NCI-H748 treated with DMSO at 0.1 percent for 48 hours (cell line): ENCODE data around the gene TRAPPC12.
"Not testable (repeated sequence)": the region's sequence is repeated elsewhere in the genome, so short reads cannot be mapped to it uniquely, and the experiment has no call there.

Experiments used
- DNase-seq: peaks from one replicate; lab custom pipeline; 2025; lab: John Stamatoyannopoulos, UW

TRAPPC12 gene

DNA sequence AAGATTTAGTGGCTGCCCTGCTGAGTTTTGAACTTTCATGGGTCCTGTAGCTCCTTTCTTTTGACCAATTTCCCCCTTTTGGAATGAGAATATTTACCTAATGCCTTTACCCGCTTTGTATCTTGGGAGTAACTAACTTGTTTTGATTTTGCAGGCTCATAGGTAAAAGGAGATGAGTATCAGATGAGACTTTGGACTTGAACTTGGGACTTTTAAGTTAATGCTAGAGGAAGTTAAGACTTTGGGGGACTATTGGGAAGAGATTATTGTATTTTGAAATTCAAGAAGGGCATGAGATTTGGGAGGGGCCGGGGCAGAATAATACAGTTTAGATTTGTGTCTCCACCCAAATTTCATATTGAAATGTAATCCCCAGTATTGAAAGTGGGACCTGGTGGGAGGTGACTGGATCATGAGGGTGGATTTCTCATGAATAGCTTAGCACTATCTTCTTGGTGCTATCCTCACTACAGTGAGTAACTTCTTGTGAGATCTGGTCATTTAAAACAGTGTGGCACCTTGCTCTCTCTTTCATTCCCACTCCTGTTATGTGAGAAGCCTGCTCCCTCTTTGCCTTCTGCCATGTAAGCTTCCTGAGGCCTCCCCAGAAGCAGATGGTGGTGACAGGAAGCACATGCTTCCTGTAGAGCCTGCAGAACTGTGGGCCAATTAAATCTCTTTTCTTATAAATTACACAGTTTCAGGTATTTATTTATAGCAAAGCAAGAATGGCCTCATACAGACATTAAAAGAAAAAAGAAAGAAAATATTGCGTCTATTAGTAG, 133.7 kb downstream of the TRAPPC12 start:
- DNase-seq = no peak

DNA sequence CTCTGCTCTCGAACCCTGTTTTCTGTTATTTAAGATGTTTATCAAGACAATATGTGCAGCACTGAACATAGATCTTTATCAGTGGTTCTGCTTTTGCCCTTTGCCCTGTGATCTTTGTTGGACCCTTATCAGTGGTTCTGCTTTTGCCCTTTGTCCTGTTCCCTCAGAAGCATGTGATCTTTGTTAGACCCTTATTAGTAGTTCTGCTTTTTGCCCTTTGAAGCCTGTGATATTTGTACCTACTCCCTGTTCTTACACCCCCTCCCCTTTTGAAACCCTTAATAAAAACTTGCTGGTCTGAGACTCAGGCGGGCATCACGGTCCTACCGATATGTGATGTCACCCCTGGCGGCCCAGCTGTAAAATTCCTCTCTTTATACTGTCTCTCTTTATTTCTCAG, 135.9 kb downstream of the TRAPPC12 start:
- DNase-seq = not testable (repeated sequence)

DNA sequence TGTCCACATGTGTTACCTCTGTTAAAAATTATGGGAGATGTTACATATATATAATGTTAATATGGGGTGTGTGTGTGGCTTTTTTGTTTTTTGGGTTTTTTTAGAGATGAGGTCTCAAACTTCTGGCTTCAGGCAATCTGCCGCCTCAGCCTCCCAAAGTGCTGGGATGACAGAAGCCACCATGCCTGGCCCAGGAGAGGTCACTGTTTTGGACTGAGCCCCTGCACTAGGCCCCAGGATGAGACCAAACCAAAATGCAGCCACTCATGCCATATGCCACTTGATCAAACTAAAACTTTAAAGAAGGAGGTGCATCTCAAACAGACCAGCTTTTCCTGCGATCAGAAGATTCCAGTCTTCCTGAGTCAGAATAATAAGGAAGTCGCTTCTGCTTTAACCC, 137.3 kb downstream of the TRAPPC12 start:
- DNase-seq = no peak

DNA sequence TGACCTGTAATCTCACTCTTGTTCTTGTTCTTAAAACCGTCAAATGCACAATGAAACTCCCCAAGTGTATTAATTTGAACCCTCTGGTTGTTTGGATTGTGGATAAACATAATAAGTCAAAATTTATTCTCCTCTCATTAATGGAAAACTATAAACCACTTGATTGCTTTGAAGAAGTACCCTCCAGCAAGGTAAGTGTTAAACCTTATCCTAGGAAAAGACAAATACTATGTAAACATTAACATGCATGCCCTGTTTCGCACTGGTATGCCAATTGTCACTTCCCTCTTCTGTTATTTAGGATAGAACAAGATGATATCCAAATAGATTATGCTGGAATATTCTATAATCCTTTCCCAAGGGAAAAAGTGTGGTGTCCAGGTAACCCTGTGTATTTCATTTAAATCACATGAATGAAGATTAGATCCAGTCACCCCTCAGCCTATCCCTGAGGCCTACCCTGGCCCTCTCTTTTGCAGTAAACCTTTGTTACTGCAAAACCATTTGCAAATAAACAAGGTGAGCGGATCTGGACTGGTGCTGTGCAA, 138.5 kb downstream of the TRAPPC12 start:
- peak; percentile 48 for DNase-seq

DNA sequence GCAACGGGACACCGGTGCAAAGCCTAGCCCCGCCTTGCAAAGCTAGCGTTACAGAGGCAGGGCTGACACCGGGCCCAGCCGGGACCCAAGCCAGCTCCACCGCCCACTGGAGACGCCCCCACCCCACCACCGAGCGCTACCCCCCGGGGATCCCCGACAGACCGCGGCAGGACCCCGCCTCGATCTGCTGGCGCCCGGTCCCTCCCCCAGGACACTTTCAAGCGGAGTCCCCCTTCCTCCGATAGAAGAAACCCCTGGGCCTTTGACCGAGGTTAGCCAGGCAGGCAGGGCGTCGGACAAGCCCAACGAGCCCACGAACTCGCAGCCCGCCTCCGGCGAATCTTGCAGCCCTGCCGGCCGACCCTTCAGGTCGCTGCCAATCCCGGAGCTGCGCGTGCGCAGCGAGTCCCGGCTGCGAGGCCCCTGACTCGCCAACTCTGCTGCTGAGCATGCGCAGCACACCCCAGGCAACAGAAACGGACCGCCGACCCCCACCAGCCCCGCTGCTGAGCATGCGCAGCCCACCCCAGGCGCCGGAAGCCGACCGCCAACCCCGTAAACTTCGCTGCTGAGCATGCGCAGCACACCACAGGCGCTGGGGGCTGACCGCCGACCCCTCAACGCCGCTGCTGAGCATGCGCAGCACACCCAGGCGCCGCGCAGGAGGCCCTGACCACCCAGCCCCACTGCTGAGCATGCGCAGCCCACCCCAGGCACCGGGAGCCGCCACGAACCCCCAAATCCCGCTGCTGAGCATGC, 139.2 kb downstream of the TRAPPC12 start:
- DNase-seq = peak; percentile 95

DNA sequence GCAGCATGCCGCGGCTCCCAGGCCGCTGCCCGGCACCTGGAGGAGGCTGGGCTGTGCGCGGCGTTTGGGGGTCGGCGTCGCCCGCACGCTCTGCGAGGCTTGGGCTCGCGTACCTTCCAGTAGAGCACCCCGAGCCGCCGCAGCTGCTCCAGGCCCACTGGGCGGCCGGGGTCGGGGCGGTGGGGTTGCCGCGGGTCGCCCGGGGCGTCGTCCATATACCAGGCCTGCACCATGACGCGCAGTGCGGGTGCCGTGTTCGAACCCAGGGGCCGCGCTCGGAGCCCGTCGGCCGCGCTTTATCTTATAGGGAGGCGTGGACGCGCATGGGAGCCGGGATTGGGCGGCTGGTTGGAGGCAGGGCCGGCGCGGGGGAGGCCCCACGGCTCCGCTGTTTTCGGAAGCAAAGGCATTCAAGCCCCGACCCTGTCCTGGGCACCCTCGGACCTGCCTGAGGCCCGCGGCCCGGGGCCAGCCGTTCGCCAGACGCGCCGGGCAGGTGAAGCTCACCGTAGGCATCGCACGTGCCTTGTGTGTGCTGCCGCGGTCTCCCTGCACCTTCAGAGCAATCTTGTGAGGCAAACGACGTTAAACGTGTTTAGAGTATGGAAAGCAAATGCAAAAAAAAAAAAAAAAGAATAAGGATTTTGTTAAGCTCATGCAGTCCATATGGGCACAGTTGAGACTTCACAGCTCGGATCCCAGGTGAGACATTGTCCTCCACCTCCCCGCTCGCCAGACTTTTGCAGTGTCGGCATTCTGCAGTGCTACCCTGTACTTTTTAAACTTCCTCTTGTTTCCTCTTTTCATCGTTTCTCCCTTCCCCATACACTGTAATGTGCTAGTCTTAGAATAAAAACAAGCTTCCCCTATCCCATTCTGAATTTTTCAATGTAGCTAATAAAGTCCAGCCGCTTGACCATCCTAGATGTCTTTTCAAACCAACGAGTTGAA, 140.0 kb downstream of the TRAPPC12 start, which contains the start of gene ADI1:
TSS of gene ADI1 (minus strand) at position 277 of the 951 bp plus-strand sequence. CDS start at position 233, 44 bp downstream.
- no peak for DNase-seq

DNA sequence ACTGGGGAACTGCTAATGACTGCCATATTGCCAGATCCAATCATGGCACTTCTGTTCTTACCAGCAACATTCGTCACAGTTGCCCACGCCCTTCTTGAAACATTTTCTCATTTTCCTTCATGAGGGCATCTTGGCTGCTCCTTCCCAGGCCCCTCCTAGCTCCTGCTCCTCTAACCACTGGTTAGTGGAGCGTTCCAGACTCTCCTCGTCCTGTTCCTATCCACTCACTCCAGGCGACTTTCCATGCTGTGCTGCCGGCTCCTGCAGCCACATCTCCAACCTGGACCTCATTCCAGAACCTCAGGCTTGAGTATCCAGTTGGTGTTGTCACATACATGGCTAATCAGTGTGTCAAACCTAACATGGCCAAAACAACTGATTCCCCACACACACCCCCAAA, 141.1 kb downstream of the TRAPPC12 start:
- DNase-seq = no peak

DNA sequence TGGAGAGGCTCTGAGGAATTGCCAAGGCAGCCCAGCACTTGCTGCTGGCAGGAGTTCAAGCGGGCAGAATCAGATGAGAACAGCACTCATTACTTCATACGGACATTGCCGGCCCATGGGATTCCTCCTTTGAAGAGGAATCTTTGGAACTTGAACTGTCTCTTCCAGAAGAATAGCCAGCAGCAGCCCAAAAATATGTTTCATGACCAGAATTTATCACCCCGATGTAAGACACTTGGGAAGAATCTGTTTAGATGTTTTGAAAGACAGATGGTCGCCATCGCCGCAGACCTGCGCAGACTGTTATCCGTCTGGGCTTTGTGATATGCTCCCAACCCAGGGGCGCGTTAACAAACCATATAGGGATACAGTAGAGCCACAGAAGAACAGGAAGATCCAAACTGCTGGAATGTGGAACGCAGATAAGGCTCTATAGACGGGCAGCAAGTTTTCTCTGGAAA, 143.5 kb downstream of the TRAPPC12 start:
- no peak for DNase-seq

DNA sequence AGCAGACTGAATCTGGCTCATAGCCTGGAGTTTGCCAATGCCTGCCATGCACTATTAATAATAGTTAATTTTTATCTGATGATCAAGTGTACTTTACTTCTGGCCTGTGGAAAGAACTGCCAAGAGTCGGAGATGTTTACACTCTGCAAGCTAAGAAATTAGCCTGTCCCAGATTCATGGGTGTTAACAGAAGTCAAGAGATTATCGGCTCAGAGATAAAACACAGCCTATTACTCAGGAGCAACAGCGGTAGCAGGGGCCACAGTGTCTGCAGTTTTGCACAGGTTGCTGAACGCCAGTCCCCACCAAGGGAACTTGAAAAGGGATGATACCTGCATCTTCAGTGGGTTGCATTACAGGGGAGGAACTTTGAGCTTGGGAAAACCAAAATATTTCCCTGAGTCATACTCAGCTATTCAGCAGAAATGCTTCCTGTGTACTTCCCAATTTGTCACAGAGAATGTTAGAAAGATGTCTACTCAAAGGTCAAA, 144.1 kb downstream of the TRAPPC12 start:
- DNase-seq = no peak

DNA sequence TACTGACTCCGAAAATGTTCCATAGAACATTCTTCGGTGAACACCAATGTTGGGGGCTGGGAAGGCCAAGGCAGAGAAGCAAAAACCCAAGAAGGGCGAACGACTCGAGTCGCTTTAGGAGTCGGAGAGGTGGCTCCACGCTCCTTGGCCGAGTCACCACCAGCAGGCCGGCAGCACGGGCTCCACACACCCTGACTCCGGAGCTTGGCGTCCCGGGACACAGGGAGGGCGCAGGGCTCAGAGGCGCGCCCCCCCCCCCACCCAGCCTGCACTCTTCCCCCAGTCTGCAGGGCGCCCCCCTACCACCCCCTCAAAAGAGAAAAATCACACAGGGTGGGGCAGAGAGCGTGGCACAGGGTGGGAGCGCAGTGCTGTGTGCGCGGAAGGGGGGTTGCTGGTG, 147.4 kb downstream of the TRAPPC12 start:
- no peak for DNase-seq

DNA sequence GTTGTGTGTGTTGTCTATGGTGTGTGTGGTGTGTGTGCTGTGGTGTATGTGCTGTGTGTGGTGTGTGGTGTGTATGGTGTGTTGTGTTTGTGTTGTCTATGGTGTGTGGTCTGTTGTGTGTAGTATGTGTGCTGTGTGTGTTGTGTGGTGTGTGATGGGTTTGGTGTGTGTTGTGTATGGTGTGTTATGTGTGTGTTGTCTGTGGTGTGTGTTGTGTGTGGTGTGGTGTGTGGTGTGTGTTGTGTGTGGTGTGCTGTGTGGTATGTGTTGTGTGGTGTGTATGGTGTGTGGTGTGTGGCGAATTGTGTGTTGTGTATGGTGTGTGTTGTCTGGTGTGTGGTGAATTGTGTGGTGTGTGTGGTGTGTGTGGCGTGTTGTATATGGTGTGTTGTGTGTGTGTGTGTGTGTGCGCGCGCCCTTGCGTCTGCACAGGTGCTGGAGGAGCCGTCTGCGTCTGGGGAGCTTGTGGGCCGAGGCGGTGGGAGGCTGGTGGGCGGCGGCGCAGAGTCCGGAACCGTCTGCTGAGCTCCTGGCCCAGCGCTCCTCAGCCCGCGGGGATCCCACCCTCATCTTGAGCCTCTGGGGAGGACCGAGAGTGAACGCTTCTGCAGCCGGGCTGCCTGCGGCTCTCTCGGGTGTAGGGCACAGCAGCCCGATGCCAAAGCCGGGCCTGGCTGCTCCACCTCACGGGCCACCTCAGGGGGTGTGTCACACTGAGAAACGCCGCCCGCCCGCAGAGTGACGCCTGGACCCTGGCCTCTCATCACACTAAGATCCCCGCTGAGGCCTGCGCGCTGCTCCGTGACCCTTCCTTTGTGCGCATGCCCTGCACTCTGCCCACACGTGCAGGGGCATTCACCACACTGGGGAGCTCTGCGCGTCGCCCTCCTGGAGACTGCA, 148.6 kb downstream of the TRAPPC12 start:
- no peak for DNase-seq
